Head of caudate nucleus (tissue), 42 donors: ENCODE data around the gene EPHB6.

Experiments
- DNase-seq, 42 donors: peaks; one replicate each; pipeline versions ENCODE4 v3.0.0 to v3.0.0-alpha.2; 2020 to 2021; ENCODE audit warnings: mixed read lengths in 7 of 42
- intact Hi-C: fragments of 100-400 bp; cut with DNase I; formaldehyde crosslinking; loops from one replicate; pipeline ENCODE4 v1.15.0; 2022

The EPHB6 gene

GRCh38 chr7:142860968-142861367, 6.1 kb downstream of the EPHB6 start:
- DNase-seq, result no peak
- intact Hi-C loops, result no loop called here

DNA sequence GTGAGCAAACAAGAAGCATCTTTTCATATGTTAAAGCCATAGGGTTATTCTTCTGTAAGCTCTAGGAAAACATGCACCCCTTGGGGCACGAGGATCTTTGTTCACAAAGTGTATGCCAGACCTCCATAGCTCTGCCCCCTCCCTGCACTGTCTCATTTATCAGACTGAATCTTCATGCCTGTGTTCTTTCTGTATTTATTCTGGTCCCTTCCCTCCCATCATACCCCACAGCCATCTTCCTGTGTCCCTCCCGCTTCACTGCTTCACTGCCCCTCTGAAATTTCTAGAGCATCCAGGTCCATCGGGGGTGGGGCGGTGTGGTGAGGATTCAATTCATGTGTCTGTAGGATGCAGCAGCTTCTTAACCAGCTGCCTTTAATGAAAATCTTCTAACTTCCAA, 7.5 kb downstream of the EPHB6 start:
- intact Hi-C loops, result no loop called here
- DNase-seq, result no peak

DNA sequence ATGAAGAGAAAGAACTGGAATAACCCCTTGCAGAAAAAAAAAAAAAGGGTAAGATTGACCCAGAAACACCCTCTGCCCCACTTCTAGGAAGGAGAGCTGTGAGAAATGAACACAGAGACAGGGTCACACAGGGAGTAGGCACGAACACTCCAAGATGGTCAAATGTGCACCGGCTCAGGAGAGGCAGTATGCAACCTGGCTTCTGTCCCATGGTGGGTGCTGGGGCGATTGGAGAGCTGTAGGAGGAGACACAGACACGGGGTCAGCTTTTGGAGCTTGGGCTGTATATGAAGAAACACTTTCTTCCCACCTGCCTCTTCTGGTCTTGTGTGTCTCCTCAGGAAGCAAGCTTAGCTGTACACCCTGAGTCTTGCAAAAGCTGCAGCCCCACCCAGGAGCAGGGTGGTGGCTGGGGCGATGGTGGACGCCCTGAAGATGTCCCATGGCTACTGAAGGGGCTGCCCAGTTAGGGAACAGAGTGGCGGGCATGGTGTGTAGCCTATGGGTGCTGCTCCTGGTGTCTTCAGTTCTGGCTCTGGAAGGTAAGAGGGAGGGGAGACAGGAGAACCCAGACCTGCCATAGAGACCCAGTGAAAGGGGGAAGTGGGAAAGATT, 8.0 kb downstream of the EPHB6 start:
- DNase-seq, result no peak
- intact Hi-C loops, result no loop called here

DNA sequence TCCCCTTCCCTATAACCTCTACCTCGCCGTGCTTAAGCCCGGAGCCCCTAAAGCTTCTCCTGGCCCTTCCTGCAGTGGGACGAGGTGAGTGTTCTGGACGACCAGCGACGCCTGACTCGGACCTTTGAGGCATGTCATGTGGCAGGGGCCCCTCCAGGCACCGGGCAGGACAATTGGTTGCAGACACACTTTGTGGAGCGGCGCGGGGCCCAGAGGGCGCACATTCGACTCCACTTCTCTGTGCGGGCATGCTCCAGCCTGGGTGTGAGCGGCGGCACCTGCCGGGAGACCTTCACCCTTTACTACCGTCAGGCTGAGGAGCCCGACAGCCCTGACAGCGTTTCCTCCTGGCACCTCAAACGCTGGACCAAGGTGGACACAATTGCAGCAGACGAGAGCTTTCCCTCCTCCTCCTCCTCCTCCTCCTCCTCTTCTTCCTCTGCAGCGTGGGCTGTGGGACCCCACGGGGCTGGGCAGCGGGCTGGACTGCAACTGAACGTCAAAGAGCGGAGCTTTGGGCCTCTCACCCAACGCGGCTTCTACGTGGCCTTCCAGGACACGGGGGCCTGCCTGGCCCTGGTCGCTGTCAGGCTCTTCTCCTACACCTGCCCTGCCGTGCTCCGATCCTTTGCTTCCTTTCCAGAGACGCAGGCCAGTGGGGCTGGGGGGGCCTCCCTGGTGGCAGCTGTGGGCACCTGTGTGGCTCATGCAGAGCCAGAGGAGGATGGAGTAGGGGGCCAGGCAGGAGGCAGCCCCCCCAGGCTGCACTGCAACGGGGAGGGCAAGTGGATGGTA, 9.2 kb downstream of the EPHB6 start:
- intact Hi-C loops, result no loop called here
- no peak for DNase-seq

DNA sequence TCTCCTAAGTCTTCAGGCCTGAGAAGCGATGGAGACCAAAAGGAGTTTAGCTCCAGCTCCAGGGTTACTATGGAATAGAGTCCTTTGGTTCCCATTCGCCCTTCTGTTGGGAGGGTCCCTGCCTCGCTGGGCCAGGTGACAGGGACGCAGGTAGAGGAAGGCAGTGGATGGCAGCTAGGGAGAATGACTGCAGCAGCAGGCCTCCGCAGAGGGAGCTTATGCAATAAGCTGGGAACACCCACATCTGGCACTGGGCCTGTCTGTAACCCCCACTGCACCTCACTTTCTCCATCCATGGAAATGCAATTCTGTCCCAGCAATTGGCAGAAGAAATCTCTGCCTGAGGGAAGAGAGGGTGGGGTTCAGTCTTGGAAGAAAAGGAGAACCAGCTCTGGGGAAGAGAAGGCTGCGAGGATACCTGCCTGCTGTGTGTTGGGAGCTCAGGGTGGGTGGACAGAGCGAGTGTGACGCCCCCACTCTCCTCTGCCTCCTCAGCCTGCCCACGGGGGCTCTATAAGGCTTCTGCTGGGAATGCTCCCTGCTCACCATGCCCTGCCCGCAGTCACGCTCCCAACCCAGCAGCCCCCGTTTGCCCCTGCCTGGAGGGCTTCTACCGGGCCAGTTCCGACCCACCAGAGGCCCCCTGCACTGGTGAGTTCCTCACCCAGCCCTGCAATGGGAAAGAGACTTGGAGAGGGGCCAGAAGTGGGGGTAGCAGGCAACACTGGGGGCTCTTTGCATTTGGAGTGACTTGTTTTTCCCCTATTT, 10.3 kb downstream of the EPHB6 start:
- intact Hi-C loops, result no loop called here
- peak in 37 of 42 donors; percentile 37 to 91 (median 69) for DNase-seq

DNA sequence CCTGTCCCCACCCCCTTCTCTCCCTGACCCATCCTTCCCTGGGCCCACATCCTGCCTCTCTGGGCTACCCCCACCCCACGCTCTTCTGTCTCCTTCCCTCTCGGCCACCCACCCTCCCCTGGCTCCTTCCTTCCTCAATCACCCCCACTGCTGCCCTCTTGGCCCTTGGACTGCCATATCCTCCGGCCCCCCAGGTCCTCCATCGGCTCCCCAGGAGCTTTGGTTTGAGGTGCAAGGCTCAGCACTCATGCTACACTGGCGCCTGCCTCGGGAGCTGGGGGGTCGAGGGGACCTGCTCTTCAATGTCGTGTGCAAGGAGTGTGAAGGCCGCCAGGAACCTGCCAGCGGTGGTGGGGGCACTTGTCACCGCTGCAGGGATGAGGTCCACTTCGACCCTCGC, 10.9 kb downstream of the EPHB6 start:
- intact Hi-C loops, result no loop called here
- no peak for DNase-seq

DNA sequence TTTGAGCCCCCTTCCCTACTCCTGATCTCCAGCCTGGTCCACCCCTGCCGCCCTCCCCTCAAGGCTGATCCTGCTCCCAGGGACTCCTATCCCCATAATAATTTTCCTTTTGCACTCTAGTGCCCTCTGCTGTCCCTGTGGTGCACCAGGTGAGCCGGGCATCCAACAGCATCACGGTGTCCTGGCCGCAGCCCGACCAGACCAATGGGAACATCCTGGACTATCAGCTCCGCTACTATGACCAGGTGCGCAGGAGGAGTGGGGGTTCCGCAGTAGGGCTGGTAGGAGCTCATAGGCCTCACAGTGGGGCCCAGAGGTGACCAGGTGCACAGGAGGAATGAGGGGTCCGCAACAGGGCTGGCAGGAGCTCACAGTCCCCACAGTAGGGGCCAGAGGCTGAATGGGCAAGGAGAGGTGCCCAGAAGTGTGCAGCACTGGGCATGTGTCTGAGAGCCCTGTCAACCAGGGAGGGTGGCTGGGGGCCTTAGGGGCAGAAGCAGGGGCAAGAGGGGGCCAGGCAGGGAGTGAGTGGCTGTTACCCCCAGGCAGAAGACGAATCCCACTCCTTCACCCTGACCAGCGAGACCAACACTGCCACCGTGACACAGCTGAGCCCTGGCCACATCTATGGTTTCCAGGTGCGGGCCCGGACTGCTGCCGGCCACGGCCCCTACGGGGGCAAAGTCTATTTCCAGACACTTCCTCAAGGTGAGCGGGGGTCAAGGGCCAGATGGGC, 11.7 kb downstream of the EPHB6 start:
- intact Hi-C loops, result no loop called here
- peak in 29 of 42 donors; percentile 25 to 83 (median 62) for DNase-seq

GRCh38 chr7:142867097-142867378, 12.2 kb downstream of the EPHB6 start:
- no peak for DNase-seq
- intact Hi-C loops, result no loop called here

DNA sequence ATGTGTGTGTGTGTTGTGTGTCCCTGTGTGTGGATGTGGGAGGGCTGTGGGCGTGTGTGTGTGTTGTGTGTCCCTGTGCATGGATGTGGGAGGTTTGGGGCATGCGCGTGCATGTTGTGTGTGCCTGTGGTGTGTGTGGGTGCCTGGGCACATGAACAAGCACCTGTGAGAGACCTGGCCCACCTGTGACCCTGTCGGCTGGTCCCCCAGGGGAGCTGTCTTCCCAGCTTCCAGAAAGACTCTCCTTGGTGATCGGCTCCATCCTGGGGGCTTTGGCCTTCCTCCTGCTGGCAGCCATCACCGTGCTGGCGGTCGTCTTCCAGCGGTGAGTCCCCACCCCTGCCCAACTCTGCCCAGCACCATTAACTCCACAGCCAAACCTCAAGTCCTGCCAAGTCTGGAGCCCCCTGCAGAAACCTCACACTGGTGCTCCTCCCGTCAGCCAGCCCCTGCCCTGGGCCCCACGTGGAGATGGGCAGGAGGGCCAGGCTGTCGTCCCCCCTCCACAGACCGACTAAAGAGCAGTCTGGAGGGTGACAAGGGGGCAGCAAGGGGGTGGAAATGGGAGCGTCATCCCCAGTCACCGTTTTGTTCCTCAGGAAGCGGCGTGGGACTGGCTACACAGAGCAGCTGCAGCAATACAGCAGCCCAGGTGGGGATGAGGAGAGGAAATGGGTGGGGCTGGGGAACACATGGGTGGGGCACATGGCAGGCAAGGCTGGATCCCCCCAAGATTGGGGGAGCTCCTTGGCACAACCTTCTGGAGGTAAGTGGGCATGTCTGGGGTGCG, 12.7 kb downstream of the EPHB6 start:
- intact Hi-C loops, result no loop called here
- DNase-seq, result peak in 6 of 42 donors; percentile 40 to 60 (median 47)

- no peak for DNase-seq
- intact Hi-C loops, result no loop called here
Measured at GRCh38 chr7:142868188-142868985, 13.5 kb downstream of the EPHB6 start.

- DNase-seq, result no peak
- intact Hi-C loops, result no loop called here
Measured at GRCh38 chr7:142868986-142869415, 14.1 kb downstream of the EPHB6 start.

GRCh38 chr7:142869434-142869833, 14.6 kb downstream of the EPHB6 start:
- no peak for DNase-seq
- intact Hi-C loops, result no loop called here

GRCh38 chr7:142870147-142870559, 15.3 kb downstream of the EPHB6 start:
- DNase-seq, result peak in 3 of 42 donors; percentile 9 to 32 (median 24)
- intact Hi-C loops, result no loop called here

DNA sequence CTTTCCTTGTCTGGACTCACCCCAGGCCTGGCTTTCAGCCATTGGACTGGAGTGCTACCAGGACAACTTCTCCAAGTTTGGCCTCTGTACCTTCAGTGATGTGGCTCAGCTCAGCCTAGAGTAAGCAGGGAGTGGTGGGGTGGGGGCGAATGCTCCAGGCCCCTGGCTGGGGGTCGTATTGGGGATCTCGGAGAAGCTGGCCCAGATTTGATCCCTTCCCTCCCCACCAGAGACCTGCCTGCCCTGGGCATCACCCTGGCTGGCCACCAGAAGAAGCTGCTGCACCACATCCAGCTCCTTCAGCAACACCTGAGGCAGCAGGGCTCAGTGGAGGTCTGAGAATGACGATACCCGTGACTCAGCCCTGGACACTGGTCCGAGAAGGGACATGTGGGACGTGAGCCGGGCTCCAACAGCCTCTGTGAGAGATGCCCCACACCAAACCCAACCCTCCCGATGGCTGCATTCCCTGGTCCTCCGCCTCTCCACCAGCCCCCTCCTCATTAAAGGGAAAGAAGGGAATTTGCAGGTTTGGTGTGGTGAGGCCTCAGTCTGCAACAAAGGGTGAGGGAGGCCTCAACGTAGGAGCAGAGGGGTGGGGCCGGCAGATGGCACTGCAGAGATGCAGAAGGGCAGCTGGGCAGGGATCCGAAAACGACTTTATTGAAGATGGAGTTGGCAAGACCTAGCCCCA, 15.8 kb downstream of the EPHB6 start:
- intact Hi-C loops, result no loop called here

GRCh38 chr7:142871260-142872105, 16.6 kb downstream of the EPHB6 start:
- intact Hi-C loops, result no loop called here
- DNase-seq, result peak in 2 of 42 donors; percentile 9 to 37

More for the DNA sequence above, 15.8 kb downstream of the EPHB6 start:
- DNase-seq, result peak in 2 of 42 donors; percentile 7 to 32

GRCh38 chr7:142872106-142872675, 17.3 kb downstream of the EPHB6 start:
- intact Hi-C loops, result no loop called here
- peak in 2 of 42 donors; percentile 9 to 36 for DNase-seq
